Neural progenitor cell (in vitro differentiated cells): ENCODE results near the gene MAML3. TPM values are rescaled to one million over a fixed set of nuclear protein-coding genes. Genes with fewer than 3 reads are reported as not detected.

Source experiments
- DNase-seq: peaks from one replicate; pipeline ENCODE4 v3.0.0-alpha.2; 2016; ENCODE audit warnings: low spot score
- H2AFZ ChIP-seq: fragments of 200-600 bp; sonication (generic); replicated peaks from 2 replicates; pipeline ENCODE4 v1.6.1; 2016; ENCODE audit warnings: antibody characterized with exemption
- H3F3A ChIP-seq: fragments of 200-600 bp; sonication (generic); 2 replicates; pipeline ENCODE4 v1.6.1; 2016; ENCODE audit warnings: antibody characterized with exemption, low read depth
- H3K27ac ChIP-seq: fragments of 200-600 bp; sonication (generic); 2 replicates; pipeline ENCODE4 v1.5.1; 2016; ENCODE audit warnings: mild to moderate bottlenecking
- H3K27me3 ChIP-seq: fragments of 200-600 bp; sonication (generic); 2 replicates; pipeline ENCODE4 v1.6.1; 2016; ENCODE audit warnings: mild to moderate bottlenecking, moderate library complexity
- H3K36me3 ChIP-seq: fragments of 200-600 bp; sonication (generic); 2 replicates; pipeline ENCODE4 v1.5.1; 2016
- H3K4me1 ChIP-seq: fragments of 200-600 bp; sonication (generic); 2 replicates; pipeline ENCODE4 v1.6.1; 2016; ENCODE audit warnings: mixed run types
- H3K4me2 ChIP-seq: fragments of 200-600 bp; sonication (generic); 2 replicates; pipeline ENCODE4 v1.6.1; 2016
- H3K4me3 ChIP-seq: fragments of 200-600 bp; sonication (generic); 2 replicates; pipeline ENCODE4 v1.5.1; 2016
- H3K79me2 ChIP-seq: fragments of 200-600 bp; sonication (generic); 2 replicates; pipeline ENCODE4 v1.6.1; 2016; ENCODE audit warnings: low read depth
- H3K9ac ChIP-seq: fragments of 200-600 bp; sonication (generic); 2 replicates; pipeline ENCODE4 v1.6.1; 2016
- H3K9me3 ChIP-seq: fragments of 200-600 bp; sonication (generic); 2 replicates; pipeline ENCODE4 v1.5.1; 2016; ENCODE audit warnings: low read depth
- H4K20me1 ChIP-seq: fragments of 200-600 bp; sonication (generic); 2 replicates; pipeline ENCODE4 v1.6.1; 2016; ENCODE audit warnings: low read depth
- H3K27ac Mint-ChIP-seq: 3 replicates; pipeline ENCODE4 v1.8.0; 2021; ENCODE audit warnings: mixed read lengths
- H3K27me3 Mint-ChIP-seq: 2 replicates; pipeline ENCODE4 v1.8.0; 2022; ENCODE audit warnings: low read depth, mild to moderate bottlenecking, inconsistent platforms, moderate library complexity, mixed read lengths; ENCODE audit not compliant: insufficient read depth
- H3K36me3 Mint-ChIP-seq: 3 replicates; pipeline ENCODE4 v1.8.0; 2021; ENCODE audit warnings: mixed read lengths
- H3K4me1 Mint-ChIP-seq: 3 replicates; pipeline ENCODE4 v1.8.0; 2021; ENCODE audit warnings: mixed read lengths
- H3K4me3 Mint-ChIP-seq: 3 replicates; pipeline ENCODE4 v1.8.0; 2021; ENCODE audit warnings: mild to moderate bottlenecking, moderate library complexity, mixed read lengths
- H3K9me3 Mint-ChIP-seq: 3 replicates; pipeline ENCODE4 v1.8.0; 2020; ENCODE audit warnings: mixed read lengths
- EZH2 ChIP-seq: fragments of 200-600 bp; sonication (generic); IDR thresholded peaks from 2 replicates; pipeline ENCODE4 v1.6.1; 2017; ENCODE audit warnings: antibody characterized with exemption, mild to moderate bottlenecking, moderate library complexity
- EZH2phosphoT487 ChIP-seq: fragments of 200-600 bp; sonication (generic); IDR thresholded peaks from 2 replicates; pipeline ENCODE4 v1.6.1; 2017; ENCODE audit warnings: antibody characterized with exemption
- total RNA-seq: library from RNA; depleted of rRNA; stranded (reverse); fragments of >200 nt; gene quantifications from 2 replicates; pipeline ENCODE4 v1.2.3, GENCODE V29; 2015; ENCODE audit warnings: low replicate concordance
- TF ChIP-seq, protein P1 (sequence below): fragments of 200-600 bp; sonication (generic); IDR thresholded peaks from 2 replicates; pipeline ENCODE4 v1.5.1; 2017; ENCODE audit warnings: antibody characterized with exemption, mild to moderate bottlenecking

MAML3 gene
- total RNA-seq, 1 donor from 2014 or later, result 14.4 TPM

- no peak overlapping the region for H3K27ac Mint-ChIP-seq
- Histone ChIP-seq H3K9ac (no peak overlapping the region), H3K27me3 (no peaks in the 10 kb centered on the region), H3K27ac (no peak overlapping the region), H4K20me1 (no peaks in the 10 kb centered on the region), H3K4me1 (peaks cover 24% of the 10 kb centered on the region), H3F3A (peaks cover 9% of the 10 kb centered on the region), H3K4me2 (no peak overlapping the region), H3K36me3 (no peaks in the 10 kb centered on the region), H2AFZ (no peak overlapping the region), H3K4me3 (no peak overlapping the region), H3K79me2 (no peaks in the 10 kb centered on the region), H3K9me3 (no peaks in the 10 kb centered on the region)
- peaks cover 73% of the 10 kb centered on the region for H3K4me1 Mint-ChIP-seq
- peaks cover 3% of the 10 kb centered on the region for H3K36me3 Mint-ChIP-seq
- TF ChIP-seq EZH2phosphoT487 (no peak), EZH2 (no peak)
- TF ChIP-seq, protein P1, sequence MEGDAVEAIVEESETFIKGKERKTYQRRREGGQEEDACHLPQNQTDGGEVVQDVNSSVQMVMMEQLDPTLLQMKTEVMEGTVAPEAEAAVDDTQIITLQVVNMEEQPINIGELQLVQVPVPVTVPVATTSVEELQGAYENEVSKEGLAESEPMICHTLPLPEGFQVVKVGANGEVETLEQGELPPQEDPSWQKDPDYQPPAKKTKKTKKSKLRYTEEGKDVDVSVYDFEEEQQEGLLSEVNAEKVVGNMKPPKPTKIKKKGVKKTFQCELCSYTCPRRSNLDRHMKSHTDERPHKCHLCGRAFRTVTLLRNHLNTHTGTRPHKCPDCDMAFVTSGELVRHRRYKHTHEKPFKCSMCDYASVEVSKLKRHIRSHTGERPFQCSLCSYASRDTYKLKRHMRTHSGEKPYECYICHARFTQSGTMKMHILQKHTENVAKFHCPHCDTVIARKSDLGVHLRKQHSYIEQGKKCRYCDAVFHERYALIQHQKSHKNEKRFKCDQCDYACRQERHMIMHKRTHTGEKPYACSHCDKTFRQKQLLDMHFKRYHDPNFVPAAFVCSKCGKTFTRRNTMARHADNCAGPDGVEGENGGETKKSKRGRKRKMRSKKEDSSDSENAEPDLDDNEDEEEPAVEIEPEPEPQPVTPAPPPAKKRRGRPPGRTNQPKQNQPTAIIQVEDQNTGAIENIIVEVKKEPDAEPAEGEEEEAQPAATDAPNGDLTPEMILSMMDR, result no peak
- H3K27me3 Mint-ChIP-seq, result peaks cover 9% of the 10 kb centered on the region
- no peak for DNase-seq
- no peaks in the 10 kb centered on the region for H3K9me3 Mint-ChIP-seq
- no peak overlapping the region for H3K4me3 Mint-ChIP-seq
These were observed 409.8 kb downstream of the MAML3 start for GRCh38 chr4:139744232-139744631.

- TF ChIP-seq EZH2phosphoT487 (no peak), EZH2 (no peak)
- H3K9me3 ChIP-seq, result no peaks in the 10 kb centered on the region
- H2AFZ ChIP-seq, result no peak overlapping the region
- H3K4me3 ChIP-seq, result no peak overlapping the region
- H3K9ac ChIP-seq, result no peak overlapping the region
- H3K27ac ChIP-seq, result no peak overlapping the region
- H3K36me3 ChIP-seq, result no peaks in the 10 kb centered on the region
- Mint-ChIP-seq H3K36me3 (peaks cover 3% of the 10 kb centered on the region), H3K9me3 (no peaks in the 10 kb centered on the region), H3K27ac (no peak overlapping the region), H3K27me3 (peaks cover 11% of the 10 kb centered on the region), H3K4me1 (peaks cover 67% of the 10 kb centered on the region), H3K4me3 (no peak overlapping the region)
- no peaks in the 10 kb centered on the region for H3K79me2 ChIP-seq
- no peak for DNase-seq
- no peaks in the 10 kb centered on the region for H4K20me1 ChIP-seq
- no peaks in the 10 kb centered on the region for H3K27me3 ChIP-seq
- peaks cover 31% of the 10 kb centered on the region for H3K4me1 ChIP-seq
- H3F3A ChIP-seq, result peaks cover 15% of the 10 kb centered on the region
- H3K4me2 ChIP-seq, result no peak overlapping the region
These were observed 411.0 kb downstream of the MAML3 start for GRCh38 chr4:139743027-139743426.

DNA sequence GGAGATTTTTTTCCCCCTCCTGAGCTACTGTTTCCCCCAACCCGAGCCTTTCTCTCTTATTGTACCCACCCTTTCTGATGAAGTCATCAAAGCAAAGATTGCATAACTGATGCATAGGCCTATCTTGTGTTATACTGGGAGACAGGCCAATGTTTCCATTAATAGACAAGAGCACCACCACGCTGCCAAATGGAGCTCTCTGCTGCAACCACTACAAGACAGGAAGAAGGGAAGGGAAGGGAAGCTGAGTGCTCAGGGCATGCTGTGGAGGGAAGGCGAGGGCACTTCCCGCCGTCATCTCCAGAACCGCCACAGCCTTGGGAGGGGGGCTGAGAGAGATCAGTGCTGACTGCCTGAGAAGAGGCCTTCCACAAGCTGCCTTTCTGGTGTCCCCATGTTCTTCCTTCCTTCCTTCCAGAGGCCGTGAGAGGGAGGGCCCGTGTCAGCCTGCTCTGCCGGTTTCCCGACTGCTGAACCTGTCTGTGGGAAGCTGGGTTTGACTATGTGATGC is 413.4 kb downstream of the MAML3 start:
- Histone ChIP-seq H3K36me3 (no peaks in the 10 kb centered on the region), H3K4me1 (peaks cover 39% of the 10 kb centered on the region), H3K79me2 (no peaks in the 10 kb centered on the region), H3K9me3 (no peaks in the 10 kb centered on the region), H4K20me1 (no peaks in the 10 kb centered on the region), H3K4me3 (no peak overlapping the region), H2AFZ (no peak overlapping the region), H3K4me2 (no peak overlapping the region), H3K27me3 (no peaks in the 10 kb centered on the region), H3F3A (peaks cover 27% of the 10 kb centered on the region), H3K9ac (no peak overlapping the region), H3K27ac (no peak overlapping the region)
- H3K4me1 Mint-ChIP-seq, result peaks cover 69% of the 10 kb centered on the region
- H3K9me3 Mint-ChIP-seq, result peaks cover 2% of the 10 kb centered on the region
- TF ChIP-seq EZH2phosphoT487 (no peak), EZH2 (no peak)
- TF ChIP-seq, protein P1, result no peak
- H3K27ac Mint-ChIP-seq, result peak overlapping the region; percentile 63
- H3K4me3 Mint-ChIP-seq, result no peak overlapping the region
- H3K27me3 Mint-ChIP-seq, result peaks cover 11% of the 10 kb centered on the region
- DNase-seq, result no peak
- H3K36me3 Mint-ChIP-seq, result peaks cover 3% of the 10 kb centered on the region

GRCh38 chr4:139740121-139740520 is 413.9 kb downstream of the MAML3 start:
- Histone ChIP-seq H2AFZ (no peak overlapping the region), H3K36me3 (no peaks in the 10 kb centered on the region), H3K27ac (no peak overlapping the region), H3F3A (peaks cover 32% of the 10 kb centered on the region), H3K4me2 (no peak overlapping the region), H3K4me3 (no peak overlapping the region), H3K4me1 (peaks cover 37% of the 10 kb centered on the region), H3K9ac (no peak overlapping the region), H3K27me3 (no peaks in the 10 kb centered on the region), H3K79me2 (no peaks in the 10 kb centered on the region), H4K20me1 (no peaks in the 10 kb centered on the region), H3K9me3 (no peaks in the 10 kb centered on the region)
- peaks cover 3% of the 10 kb centered on the region for H3K36me3 Mint-ChIP-seq
- DNase-seq, result no peak
- H3K4me1 Mint-ChIP-seq, result peaks cover 67% of the 10 kb centered on the region
- peak overlapping the region; percentile 2 for H3K27ac Mint-ChIP-seq
- H3K9me3 Mint-ChIP-seq, result peaks cover 2% of the 10 kb centered on the region
- H3K27me3 Mint-ChIP-seq, result peaks cover 11% of the 10 kb centered on the region
- no peak for TF ChIP-seq EZH2
- no peak for TF ChIP-seq EZH2phosphoT487
- TF ChIP-seq, protein P1, result no peak
- H3K4me3 Mint-ChIP-seq, result no peak overlapping the region
